HG03064 (cell line): ENCODE measurements around the gene MAP3K5.

Source experiments
- ATAC-seq: cut with Tn5 transposase; IDR thresholded peaks from one replicate; pipeline ENCODE4 v1.9.1; 2021; ENCODE audit warnings: low read depth; ENCODE audit not compliant: unreplicated experiment

The MAP3K5 gene

GRCh38 chr6:136614994-136615393, 177.3 kb downstream of the MAP3K5 start:
- no peak for ATAC-seq

- ATAC-seq = no peak
Measured at GRCh38 chr6:136614350-136614749, 177.9 kb downstream of the MAP3K5 start.

- no peak for ATAC-seq
Measured at GRCh38 chr6:136613477-136613876, 178.8 kb downstream of the MAP3K5 start.

GRCh38 chr6:136612666-136613389, 179.4 kb downstream of the MAP3K5 start:
- no peak for ATAC-seq

GRCh38 chr6:136611746-136612145, 180.5 kb downstream of the MAP3K5 start:
- ATAC-seq = no peak

GRCh38 chr6:136611133-136611532, 181.1 kb downstream of the MAP3K5 start:
- no peak for ATAC-seq

GRCh38 chr6:136609873-136610706, 182.2 kb downstream of the MAP3K5 start:
- ATAC-seq = no peak

GRCh38 chr6:136608991-136609390, 183.3 kb downstream of the MAP3K5 start:
- ATAC-seq = no peak

GRCh38 chr6:136607932-136608772, 184.1 kb downstream of the MAP3K5 start:
- no peak for ATAC-seq

GRCh38 chr6:136607204-136607931, 184.9 kb downstream of the MAP3K5 start:
- ATAC-seq = no peak

- ATAC-seq = no peak
Measured at GRCh38 chr6:136604928-136605510, 187.3 kb downstream of the MAP3K5 start.

GRCh38 chr6:136604328-136604825, 187.9 kb downstream of the MAP3K5 start:
- no peak for ATAC-seq

- no peak for ATAC-seq
Measured at GRCh38 chr6:136600818-136601217, 191.5 kb downstream of the MAP3K5 start.

GRCh38 chr6:136599329-136600011, 192.8 kb downstream of the MAP3K5 start:
- no peak for ATAC-seq

GRCh38 chr6:136598048-136598447, 194.2 kb downstream of the MAP3K5 start:
- ATAC-seq = no peak

- no peak for ATAC-seq
Measured at GRCh38 chr6:136594671-136595070, 197.6 kb downstream of the MAP3K5 start.

- ATAC-seq = peak; percentile 97
Measured at GRCh38 chr6:136593748-136594490, 198.4 kb downstream of the MAP3K5 start.

- no peak for ATAC-seq
Measured at GRCh38 chr6:136592930-136593673, 199.2 kb downstream of the MAP3K5 start.
